Midbrain (tissue), 1 donor: ENCODE data around the gene TMEM97.
A peak's percentile ranks its signal among the peaks of the same experiment; 100 is the strongest.

ENCODE experiments used
- DNase-seq: peaks from one replicate; lab custom pipeline; 2025; lab: John Stamatoyannopoulos, UW

The TMEM97 gene

GRCh38 chr17:28317099-28317965 is 1.7 kb upstream of the TMEM97 start:
- no peak for DNase-seq

GRCh38 chr17:28317966-28318758 is 838 bp upstream of the TMEM97 start:
- no peak for DNase-seq

- DNase-seq: no peak
Observed at GRCh38 chr17:28319598-28319935, 567 bp downstream of the TMEM97 start.

- DNase-seq: no peak
Observed at GRCh38 chr17:28320215-28321061, 1.4 kb downstream of the TMEM97 start.

- DNase-seq: no peak
Observed at GRCh38 chr17:28324267-28324745, 5.3 kb downstream of the TMEM97 start.

- DNase-seq: no peak
Observed at GRCh38 chr17:28324781-28325180, 5.8 kb downstream of the TMEM97 start.

GRCh38 chr17:28325211-28325610 is 6.2 kb downstream of the TMEM97 start:
- DNase-seq: no peak

GRCh38 chr17:28326114-28326513 is 7.1 kb downstream of the TMEM97 start:
- DNase-seq: no peak

- no peak for DNase-seq
Observed at GRCh38 chr17:28327031-28327607, 8.1 kb downstream of the TMEM97 start.

GRCh38 chr17:28327709-28328108 is 8.7 kb downstream of the TMEM97 start:
- no peak for DNase-seq

- DNase-seq: no peak
Observed at GRCh38 chr17:28328325-28328724, 9.3 kb downstream of the TMEM97 start.

GRCh38 chr17:28330671-28331070 is 11.7 kb downstream of the TMEM97 start:
- DNase-seq: no peak

GRCh38 chr17:28331891-28332420 is 13.0 kb downstream of the TMEM97 start:
- no peak for DNase-seq

- DNase-seq: no peak
Observed at GRCh38 chr17:28333083-28333746, 14.2 kb downstream of the TMEM97 start.

- no peak for DNase-seq
Observed at GRCh38 chr17:28334171-28334570, 15.2 kb downstream of the TMEM97 start.

GRCh38 chr17:28334666-28335200 is 15.7 kb downstream of the TMEM97 start:
- no peak for DNase-seq

GRCh38 chr17:28335201-28335958 is 16.4 kb downstream of the TMEM97 start, which contains the start of the genes IFT20 and TNFAIP1:
Gene IFT20 (minus strand): TSS chr17:28335472. CDS start chr17:28331985, 3,487 bp downstream.
Gene TNFAIP1 (plus strand): TSS chr17:28335761. CDS start chr17:28339522, 3,761 bp downstream.
- DNase-seq: peak; percentile 100

GRCh38 chr17:28335959-28336871 is 17.2 kb downstream of the TMEM97 start:
- peak; percentile 9 for DNase-seq
